Gastroesophageal sphincter (tissue), 3 donors: ENCODE results near the gene AFG1L.

Source experiments
- CTCF ChIP-seq, 4 experiments: fragments of 200-600 bp in 2 of 4; fragments of 450-650 bp in 2 of 4; sonication (generic) in 1 of 4; IDR thresholded peaks; one replicate each; pipeline ENCODE4 v1.5.1; 2017 to 2019; ENCODE audit warnings: antibody characterized with exemption in 4 of 4, mild to moderate bottlenecking in 2 of 4, moderate library complexity in 2 of 4
- EP300 ChIP-seq: sonication (generic); formaldehyde crosslinking; IDR thresholded peaks from one replicate; pipeline ENCODE4 v1.6.1; 2017; ENCODE audit warnings: antibody characterized with exemption, mild to moderate bottlenecking
- POLR2AphosphoS5 ChIP-seq: sonication (generic); formaldehyde crosslinking; IDR thresholded peaks from one replicate; pipeline ENCODE4 v1.6.1; 2017; ENCODE audit warnings: antibody characterized with exemption

DNA sequence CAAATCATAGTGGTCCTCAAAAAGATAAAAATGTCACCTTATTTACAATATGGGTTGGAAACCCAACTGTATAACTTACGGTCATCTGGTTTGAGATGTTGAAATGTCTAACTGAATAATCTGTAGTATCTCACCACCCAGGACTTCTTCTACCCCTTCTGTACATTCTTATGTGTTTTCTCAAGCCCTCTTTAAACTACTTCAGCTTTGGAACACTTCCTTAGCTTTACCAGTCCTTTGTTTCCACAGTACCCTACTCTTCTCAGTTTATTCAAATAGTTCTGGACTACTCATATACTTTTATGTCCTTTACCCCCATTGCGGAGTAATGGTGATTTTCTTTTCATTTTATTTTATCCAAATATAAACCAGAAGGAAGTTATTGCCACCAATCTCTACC is 137.3 kb downstream of the AFG1L start:
- TF ChIP-seq POLR2AphosphoS5: no peak
- TF ChIP-seq CTCF (IDR thresholded peaks at IDR 0.05): no peak
- no peak for TF ChIP-seq EP300
